Breast epithelium (tissue), 3 donors: Measurements from ENCODE around the gene AARS2.

Source experiments
- POLR2A ChIP-seq: fragments of 450-650 bp; IDR thresholded peaks from one replicate; pipeline ENCODE4 v1.6.1; 2016; ENCODE audit warnings: antibody characterized with exemption, mild to moderate bottlenecking, moderate library complexity
- POLR2AphosphoS5 ChIP-seq, 3 donors: sonication (generic); formaldehyde crosslinking; IDR thresholded peaks; one replicate each; pipeline ENCODE4 v1.6.1; 2017; ENCODE audit warnings: antibody characterized with exemption in 3 of 3
- TF ChIP-seq, protein P1 (sequence below), 3 donors: fragments of 450-650 bp; IDR thresholded peaks; one replicate each; pipeline ENCODE4 v1.5.1; 2016 to 2017; ENCODE audit warnings: antibody characterized with exemption in 3 of 3, mild to moderate bottlenecking in 3 of 3, moderate library complexity in 3 of 3

DNA sequence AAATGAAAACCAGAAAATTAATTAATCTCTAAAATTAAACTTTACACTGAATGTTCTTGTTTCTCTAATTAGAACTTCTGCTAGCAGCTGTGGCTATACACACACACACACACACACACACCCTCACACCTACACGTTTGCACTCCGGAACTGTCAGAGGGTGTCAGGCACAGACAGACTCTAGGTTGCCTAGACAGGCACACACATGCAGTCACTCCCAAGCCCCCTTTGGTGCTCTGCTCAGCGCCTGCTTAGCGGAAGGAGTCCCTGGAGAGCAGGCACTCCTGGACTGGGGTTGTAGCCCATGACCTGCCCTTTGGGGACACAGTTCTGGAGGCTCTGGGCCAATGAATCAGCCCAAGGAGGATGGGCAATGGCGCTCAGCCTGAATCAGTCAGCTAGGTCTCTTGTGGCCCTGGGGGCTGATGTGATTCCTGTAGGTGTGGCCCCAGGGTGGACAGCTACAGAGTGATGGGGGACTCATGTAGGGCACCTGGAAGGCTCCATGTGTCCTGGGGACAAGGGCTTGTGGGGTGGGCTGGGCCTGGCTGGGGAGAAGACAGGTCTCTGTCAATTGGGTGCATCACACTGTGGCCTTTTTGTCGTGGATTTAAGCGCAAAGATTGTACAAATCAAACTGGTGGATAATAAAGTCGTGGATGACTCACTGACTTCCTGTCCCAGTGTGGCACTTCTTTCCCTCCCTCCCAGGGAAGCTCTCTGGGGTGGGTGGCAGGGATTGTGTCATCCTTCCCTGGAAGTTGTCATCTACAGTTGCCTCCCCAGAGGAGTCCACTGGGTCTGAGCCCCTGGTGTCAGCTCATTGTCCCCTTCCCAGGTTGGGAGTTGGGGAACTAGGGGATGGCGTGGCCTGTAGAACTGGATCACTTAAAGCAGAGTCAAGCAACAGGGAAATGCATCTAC, 34.1 kb downstream of the AARS2 start:
- TF ChIP-seq, protein P1, sequence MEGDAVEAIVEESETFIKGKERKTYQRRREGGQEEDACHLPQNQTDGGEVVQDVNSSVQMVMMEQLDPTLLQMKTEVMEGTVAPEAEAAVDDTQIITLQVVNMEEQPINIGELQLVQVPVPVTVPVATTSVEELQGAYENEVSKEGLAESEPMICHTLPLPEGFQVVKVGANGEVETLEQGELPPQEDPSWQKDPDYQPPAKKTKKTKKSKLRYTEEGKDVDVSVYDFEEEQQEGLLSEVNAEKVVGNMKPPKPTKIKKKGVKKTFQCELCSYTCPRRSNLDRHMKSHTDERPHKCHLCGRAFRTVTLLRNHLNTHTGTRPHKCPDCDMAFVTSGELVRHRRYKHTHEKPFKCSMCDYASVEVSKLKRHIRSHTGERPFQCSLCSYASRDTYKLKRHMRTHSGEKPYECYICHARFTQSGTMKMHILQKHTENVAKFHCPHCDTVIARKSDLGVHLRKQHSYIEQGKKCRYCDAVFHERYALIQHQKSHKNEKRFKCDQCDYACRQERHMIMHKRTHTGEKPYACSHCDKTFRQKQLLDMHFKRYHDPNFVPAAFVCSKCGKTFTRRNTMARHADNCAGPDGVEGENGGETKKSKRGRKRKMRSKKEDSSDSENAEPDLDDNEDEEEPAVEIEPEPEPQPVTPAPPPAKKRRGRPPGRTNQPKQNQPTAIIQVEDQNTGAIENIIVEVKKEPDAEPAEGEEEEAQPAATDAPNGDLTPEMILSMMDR (IDR thresholded peaks at IDR 0.05), result no peak
- TF ChIP-seq POLR2A (no peak), POLR2AphosphoS5 (IDR thresholded peaks at IDR 0.05) (no peak)
